Kidney tubule cell (primary cell): ENCODE measurements around the gene GUCA1A.
"Not testable (repeated sequence)": the region's sequence is repeated elsewhere in the genome, so short reads cannot be mapped to it uniquely, and the experiment has no call there.

ENCODE experiments used
- DNase-seq: peaks from one replicate; pipeline ENCODE4 v3.0.0-alpha.2; 2018; ENCODE audit warnings: low spot score

GUCA1A gene

DNA sequence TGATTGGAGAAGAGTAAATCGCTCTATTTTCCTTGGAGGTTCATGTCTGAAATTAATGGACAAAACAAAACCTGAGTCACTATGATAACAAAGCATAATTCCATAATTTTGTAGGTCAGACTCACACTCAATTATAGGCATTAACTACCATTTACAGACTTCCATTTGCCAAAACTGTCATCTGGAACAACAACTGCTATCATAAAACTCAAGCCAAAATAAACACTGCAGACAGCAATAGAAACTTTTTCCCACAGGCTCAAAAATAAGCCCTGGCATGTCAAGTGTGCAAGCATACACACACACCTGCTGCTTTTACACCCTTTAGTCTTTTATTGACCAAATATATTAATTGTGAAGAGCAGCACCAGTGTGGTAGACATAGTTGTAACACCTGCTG lies 37.4 kb downstream of the GUCA1A start:
- DNase-seq: no peak

DNA sequence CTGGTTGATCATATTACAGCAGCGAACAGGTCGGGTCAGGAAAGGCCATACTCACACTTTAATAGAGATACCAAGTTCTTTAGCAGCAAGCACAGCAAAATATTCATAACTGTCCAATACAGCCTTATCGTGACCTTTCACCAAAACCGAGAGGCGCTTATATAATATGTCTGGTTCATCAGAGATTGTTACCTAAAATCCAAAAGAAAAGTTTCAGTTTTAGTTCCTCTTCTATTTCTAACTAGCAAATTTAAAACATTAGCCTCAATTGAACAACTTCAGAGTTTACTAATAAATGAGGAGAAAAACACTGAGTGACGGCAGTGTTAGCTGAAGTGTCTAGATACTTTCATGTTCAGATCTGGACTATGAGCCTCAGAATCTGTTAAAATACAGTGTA lies 38.6 kb downstream of the GUCA1A start:
- no peak for DNase-seq

DNA sequence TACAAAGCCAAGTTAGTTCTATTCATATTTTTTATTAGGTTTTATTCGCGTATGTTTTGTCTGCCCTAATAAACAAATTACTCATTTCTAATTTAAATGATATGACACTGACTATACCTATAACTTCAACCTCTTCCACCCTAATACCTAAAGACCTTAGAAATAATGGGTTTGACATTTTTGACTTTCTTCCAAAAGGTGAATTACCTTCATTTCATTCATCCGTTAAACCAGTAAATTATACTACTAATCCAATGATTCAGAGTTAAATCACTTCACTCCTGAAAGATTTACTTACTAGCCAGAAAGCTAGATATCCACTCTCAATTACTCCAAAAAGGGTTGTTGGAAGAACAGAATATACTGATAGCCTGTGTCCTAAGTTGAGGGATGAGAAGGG lies 39.3 kb downstream of the GUCA1A start:
- DNase-seq: peak; percentile 26

DNA sequence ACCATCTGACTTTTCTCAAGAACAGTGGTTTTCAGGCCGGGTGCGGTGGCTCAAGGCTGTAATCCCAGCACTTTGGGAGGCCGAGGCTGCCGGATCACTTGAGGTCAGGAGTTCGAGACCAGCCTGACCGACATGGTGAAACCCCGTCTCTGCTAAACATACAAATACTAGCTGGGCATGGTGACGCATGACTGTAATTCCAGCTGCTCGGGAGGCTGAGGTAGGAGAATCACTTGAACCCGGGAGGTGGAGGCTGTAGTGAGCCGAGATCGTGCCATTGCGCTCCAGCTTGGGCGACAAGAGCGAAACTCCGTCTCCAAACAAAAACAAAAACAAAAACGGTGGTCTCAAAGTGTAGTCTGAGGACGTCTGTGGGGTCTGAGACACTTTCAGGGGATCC lies 43.3 kb downstream of the GUCA1A start:
- not testable (repeated sequence) for DNase-seq

DNA sequence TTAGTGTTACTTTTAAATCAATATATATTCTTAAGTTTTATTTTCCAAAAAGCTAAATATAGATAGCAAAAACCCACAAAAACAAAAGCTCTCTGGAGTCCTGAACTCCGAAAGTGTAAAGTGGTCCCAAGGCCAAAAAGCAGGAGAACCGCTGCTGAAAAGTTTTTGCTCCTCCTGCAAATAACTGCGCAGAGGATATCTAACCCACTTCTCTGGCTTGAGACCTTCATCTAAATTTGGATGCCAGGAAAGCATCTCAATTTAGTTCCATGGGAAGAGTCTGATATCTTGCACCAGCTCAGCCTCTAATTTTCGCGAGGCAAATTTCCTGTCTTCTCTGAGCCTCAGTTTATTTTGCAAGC lies 44.0 kb downstream of the GUCA1A start:
- DNase-seq: no peak

DNA sequence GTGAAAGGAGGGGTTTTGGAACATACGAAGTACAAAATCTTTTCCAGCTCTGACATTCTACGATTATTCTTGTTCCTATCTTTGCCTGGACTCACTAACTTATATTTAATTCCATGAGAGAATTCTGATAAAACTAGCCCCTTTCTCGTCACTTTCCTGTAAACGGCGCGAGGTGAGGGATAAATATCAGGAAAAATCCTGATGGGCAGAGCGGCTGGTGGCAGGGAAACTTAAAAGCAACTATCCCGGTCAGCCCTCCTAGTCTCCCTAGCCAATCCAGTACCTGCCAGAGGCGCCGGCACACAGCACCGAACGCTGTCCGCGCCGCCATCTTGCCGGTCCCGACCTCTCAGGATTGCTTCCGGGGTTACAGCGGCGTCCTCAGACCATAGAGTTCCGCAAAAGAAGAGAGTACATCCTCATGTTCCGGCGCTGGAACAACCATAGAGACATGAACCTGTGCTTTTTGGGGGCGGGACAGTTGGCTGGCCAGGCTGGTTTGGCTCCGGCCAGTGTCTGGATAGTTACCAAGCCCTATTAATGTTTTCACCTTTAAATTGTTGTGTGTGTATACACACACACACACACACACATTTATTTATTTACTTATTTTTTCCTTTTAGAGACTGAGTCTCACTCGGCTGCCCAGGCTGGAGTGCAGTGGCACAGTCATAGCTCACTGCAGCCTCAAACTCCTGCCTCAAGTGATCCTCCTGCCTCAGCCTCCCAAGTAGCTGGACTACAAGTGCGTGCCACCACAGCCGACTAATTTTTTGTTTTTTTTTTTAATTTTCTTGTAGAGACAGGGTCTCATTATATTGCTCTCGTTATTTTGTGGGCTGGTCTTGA lies 44.6 kb downstream of the GUCA1A start, which contains the start of gene MRPS10:
Gene MRPS10 (minus strand): TSS at position 343 of the 849 bp plus-strand sequence. CDS start 12 bp downstream, at position 331.
- peak; percentile 96 for DNase-seq

DNA sequence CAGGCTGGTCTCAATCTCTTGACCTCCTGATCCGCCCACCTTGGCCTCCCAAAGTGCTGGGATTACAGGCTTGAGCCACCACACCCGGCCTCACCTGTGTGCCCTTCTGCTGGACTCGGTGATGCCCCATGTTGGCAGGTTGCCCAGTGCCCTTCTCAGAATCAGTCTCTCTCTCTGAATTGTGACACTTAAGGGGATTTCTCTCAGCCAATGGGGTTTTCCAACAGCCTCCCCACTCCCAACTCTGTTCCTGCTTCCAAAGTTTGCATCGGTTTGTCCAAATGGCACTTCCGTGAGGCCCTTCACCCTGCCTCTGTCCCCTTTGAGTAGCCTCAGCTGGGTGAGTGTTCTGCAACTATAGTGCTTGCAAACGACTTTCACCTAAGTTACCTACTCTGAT lies 47.6 kb downstream of the GUCA1A start:
- DNase-seq: no peak

DNA sequence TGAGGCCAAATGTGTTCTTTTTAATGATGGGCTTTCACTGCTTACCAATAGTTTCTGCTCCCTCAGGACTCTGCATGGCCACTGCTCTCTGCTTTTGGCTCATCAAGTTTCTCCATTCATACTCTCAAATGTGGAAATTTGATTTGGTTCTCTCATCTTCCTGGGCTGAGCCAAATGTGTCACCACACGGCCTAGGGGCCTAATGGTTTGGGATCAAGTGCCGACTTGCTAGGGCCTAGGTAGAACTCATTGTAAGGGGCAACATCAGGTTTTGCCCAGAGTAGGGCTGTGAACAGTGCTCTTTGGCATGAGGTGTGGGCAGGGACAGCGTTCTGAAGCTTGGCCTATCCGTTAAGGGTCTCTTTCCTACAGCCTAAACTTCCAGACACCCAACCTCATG lies 48.4 kb downstream of the GUCA1A start:
- no peak for DNase-seq

DNA sequence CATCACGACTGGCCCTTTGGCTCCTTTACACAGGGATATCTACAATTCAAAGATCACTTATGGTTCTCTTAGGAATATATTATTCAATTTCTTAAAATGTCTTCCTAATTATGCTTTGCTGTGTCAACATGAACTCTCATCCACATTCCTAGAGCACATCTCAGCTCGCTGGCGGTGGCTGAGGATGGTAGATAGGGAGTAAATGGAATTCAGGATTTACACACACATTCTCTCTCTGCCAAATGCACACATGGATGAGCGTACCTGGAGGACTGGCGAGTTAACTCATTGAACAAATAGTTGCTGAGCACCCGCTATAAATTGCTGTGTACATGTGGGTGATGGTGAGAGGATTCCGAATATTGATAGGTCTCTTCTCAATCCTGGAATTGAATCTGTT lies 49.3 kb downstream of the GUCA1A start:
- DNase-seq: peak; percentile 60

DNA sequence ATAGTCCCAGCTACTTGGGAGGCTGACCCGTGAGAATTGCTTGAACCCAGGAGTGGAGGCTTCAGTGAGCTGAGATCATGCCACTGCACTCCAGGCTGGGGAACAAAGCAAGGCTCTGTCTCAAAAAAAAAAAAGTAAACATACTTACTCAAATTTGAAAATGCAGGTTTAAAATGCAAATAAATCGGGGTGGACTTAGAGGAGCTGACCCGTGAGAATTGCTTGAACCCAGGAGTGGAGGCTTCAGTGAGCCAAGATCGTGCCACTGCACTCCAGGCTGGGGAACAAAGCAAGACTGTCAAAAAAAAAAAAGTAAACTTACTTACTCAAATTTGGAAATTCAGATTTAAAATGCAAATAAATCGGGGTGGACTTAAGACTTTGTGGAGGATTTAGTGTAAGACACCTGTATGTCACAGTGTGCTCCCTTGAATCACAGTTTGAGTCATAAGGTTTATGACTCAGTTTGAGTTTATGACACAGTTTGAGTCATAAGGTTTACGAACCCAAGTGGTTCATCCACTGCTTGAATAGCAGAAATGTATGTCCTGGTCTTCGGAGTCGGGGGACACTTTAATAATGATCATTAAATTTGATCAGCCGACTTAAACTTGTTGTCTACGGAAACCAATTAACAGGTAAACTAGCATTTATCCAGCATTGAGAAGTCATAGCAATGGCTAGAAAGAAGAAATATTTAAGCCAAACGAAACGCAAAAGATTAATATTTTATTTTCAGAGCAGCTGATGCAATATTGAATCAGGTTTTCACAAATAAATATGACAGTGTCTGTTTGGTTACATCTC lies 51.3 kb downstream of the GUCA1A start:
- DNase-seq: peak; percentile 93

DNA sequence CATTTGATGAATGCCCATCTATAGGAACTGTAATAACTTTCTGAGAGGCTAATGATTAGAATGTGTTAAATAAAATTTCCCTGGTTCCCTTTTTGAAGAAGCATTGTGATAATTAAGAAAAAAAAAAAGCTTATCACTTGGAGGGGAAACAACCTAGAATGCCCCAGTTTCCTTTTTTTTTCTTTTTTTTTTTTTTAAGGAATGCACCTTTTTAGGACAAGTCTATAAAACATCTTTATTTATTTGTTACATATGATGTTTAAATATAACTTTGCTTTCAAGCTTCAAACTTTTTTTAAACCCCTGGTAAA lies 51.8 kb downstream of the GUCA1A start:
- no peak for DNase-seq

DNA sequence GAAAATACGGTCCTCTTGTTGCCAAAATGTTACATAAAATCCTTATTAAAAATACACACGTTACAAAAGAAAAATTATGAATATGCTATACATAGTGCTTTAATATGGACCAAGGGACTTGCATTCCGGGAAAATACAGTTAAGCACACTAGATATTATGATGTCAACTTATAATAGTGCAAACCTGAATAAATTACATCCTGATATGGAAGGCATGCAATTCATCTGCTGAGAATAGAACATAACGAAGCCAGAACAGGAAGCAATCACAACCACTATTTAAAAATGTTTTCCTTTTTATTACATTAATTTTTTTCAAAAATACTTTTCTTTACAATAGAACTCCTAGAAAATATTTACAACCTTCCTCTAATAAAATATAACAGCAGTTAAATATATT lies 52.3 kb downstream of the GUCA1A start:
- DNase-seq: no peak

DNA sequence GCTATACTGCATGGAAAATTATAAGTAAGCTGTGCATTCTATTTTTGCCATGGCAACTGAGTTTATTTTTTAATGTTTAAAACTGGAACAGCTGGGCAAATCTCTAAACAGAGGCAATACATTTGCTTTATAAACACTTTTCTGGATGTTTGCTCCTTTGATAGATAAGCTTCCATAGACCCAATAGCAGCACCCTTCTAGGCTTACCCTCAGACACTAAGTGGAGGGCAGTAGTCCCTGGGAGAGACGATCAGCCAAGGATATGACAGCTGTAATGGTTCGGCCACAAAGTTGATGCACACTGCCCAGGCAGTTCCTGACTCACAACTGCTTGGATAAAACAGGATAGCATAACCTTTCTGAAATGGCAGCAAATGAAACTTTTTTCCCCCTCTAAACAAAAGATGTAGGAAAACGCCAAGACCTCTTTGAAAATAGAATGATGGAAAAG lies 53.0 kb downstream of the GUCA1A start:
- DNase-seq: peak; percentile 80

DNA sequence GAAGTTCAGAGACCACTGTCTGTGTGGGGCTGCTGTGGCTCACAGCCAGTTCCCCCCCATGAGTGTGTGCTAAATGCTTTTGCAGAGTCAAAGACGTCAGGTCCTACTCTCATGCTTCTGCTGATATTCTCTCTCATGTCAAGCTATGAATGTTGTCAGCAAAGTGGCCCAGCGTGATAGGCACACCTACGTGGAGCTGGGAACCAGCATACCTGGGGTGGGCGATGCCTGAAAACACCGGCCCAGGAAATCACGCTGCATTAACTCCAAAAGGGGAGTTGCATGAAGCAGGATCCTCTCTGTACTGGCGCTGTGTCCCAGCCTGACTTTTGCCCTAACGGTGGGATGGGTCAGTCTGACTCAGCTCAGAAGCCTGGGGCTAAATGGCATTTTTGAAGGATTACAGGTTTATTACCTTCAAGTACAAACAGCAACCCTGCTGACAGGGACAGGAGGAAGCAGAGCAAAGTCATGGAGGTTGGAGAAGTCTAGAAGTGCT lies 53.5 kb downstream of the GUCA1A start:
- DNase-seq: peak; percentile 97

DNA sequence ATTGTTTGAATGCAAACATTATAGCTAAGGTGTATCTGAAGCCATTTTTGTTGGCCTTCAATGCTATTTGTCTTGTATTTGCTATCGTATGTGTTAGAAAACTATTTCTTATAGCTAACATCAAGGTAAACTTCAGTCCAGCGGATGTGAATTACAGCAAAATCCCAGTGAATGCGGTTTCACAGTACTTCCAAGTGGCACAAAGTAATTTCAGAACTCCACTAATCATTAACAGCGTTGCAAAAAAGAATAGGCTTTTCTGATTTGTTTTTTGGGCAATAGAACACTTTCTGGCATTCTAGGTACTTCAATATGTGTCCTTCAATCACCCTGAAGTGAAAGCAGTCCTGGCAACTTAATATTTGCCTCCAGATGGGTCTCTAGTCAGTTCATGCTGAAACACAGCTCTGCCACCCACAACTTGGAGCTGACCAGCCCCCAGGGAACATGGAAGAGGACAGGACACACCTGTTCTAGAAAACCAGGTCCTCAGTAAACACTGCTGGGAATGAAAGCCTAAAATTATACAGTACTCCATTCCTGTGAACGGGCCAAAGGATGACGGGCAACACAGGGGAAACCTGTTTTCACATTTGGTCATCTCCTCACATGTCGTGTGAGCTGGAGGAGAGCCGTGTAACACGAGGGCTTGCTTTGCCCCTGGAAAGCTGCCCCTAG lies 54.1 kb downstream of the GUCA1A start:
- no peak for DNase-seq

DNA sequence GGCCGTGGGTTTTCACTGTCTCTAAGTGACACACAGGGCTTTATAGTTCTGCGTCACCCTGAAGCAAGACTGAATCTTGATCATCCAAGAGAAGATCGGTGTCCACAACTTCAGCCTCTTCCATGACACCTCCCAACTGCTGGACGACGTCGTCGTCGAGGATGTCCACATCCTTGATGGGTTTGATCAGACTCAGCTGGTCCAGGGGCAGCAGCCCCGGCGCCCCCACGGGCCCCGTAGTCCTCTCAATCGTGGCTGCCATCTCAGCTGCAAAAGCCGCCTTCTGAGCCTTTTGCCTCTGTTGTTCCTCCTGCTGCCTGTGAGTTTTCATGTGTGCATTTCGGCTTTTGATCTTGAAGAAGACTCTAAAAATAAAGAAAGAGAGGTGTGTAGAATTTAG lies 55.1 kb downstream of the GUCA1A start:
- DNase-seq: no peak
